WTC11 (cell line): ENCODE data around the gene STAT1. TPM values are rescaled to one million over a fixed set of nuclear protein-coding genes. Genes with fewer than 3 reads are reported as not detected.

Experiments used
- ATAC-seq: fragments of 200-7000 bp; cut with Tn5 transposase; 2 replicates; pipeline ENCODE4 v1.10.0; 2021; ENCODE audit warnings: mild to moderate bottlenecking, moderate library complexity
- CTCF ChIA-PET: fragments of 300-600 bp; sonication (Branson Sonifier 250); formaldehyde crosslinking; loops from one replicate; lab custom pipeline; 2021; ENCODE audit warnings: antibody characterized with exemption; lab: Charles Lee
- POLR2A ChIA-PET: fragments of 350-600 bp; sonication (Branson Sonifier 250); formaldehyde crosslinking; loops from one replicate; lab custom pipeline; 2021; ENCODE audit warnings: antibody characterized with exemption; lab: Charles Lee
- DNase-seq: peaks from one replicate; pipeline ENCODE4 v3.0.0; 2021; ENCODE audit warnings: low spot score
- H3K27ac Mint-ChIP-seq: 2 replicates; pipeline ENCODE4 v1.8.0; 2021; ENCODE audit warnings: mixed read lengths
- H3K27me3 Mint-ChIP-seq: 2 replicates; pipeline ENCODE4 v1.8.0; 2021; ENCODE audit warnings: low read depth, mild to moderate bottlenecking, moderate library complexity, mixed read lengths
- H3K36me3 Mint-ChIP-seq: 2 replicates; pipeline ENCODE4 v1.8.0; 2021; ENCODE audit warnings: mixed read lengths
- H3K4me1 Mint-ChIP-seq: 2 replicates; pipeline ENCODE4 v1.8.0; 2022; ENCODE audit warnings: mixed read lengths
- H3K4me3 Mint-ChIP-seq: 2 replicates; pipeline ENCODE4 v1.8.0; 2021; ENCODE audit warnings: mild to moderate bottlenecking, moderate library complexity, mixed read lengths
- H3K9me3 Mint-ChIP-seq: 2 replicates; pipeline ENCODE4 v1.8.0; 2021; ENCODE audit warnings: mixed read lengths
- CREM ChIP-seq: sonication (generic); formaldehyde crosslinking; IDR thresholded peaks from 2 replicates; pipeline ENCODE4 v1.8.1; 2022; ENCODE audit warnings: mild to moderate bottlenecking, missing genetic modification reagents, moderate library complexity
- ELF4 ChIP-seq: sonication (generic); formaldehyde crosslinking; IDR thresholded peaks from 2 replicates; pipeline ENCODE4 v1.8.1; 2022; ENCODE audit warnings: low read depth, mild to moderate bottlenecking, moderate library complexity, missing genetic modification reagents
- EMX1 ChIP-seq: fragments of 250-450 bp; sonication (Bioruptor Pico); IDR thresholded peaks from 2 replicates; pipeline ENCODE4 v1.8.0; 2021; ENCODE audit warnings: mild to moderate bottlenecking
- ETV6 ChIP-seq: sonication (generic); formaldehyde crosslinking; IDR thresholded peaks from 2 replicates; pipeline ENCODE4 v1.8.1; 2022; ENCODE audit warnings: mild to moderate bottlenecking, missing genetic modification reagents
- FOXP1 ChIP-seq: sonication (generic); formaldehyde crosslinking; IDR thresholded peaks from 2 replicates; pipeline ENCODE4 v1.8.0; 2022; ENCODE audit warnings: missing genetic modification reagents, mild to moderate bottlenecking, moderate library complexity, borderline replicate concordance
- JAZF1 ChIP-seq: fragments of 250-450 bp; sonication (Bioruptor Pico); IDR thresholded peaks from 2 replicates; pipeline ENCODE4 v1.9.0; 2021; ENCODE audit warnings: moderate library complexity, mild to moderate bottlenecking, inconsistent platforms
- JUN ChIP-seq: sonication (generic); formaldehyde crosslinking; IDR thresholded peaks from 2 replicates; pipeline ENCODE4 v1.8.0; 2023; ENCODE audit warnings: mild to moderate bottlenecking, missing genetic modification reagents
- RELA ChIP-seq: sonication (generic); formaldehyde crosslinking; IDR thresholded peaks from 2 replicates; pipeline ENCODE4 v1.8.1; 2022; ENCODE audit warnings: missing genetic modification reagents, mild to moderate bottlenecking, borderline replicate concordance
- TP53 ChIP-seq: sonication (generic); formaldehyde crosslinking; IDR thresholded peaks from 2 replicates; pipeline ENCODE4 v1.8.1; 2023; ENCODE audit warnings: mild to moderate bottlenecking, missing genetic modification reagents
- ZNF232 ChIP-seq: sonication (generic); formaldehyde crosslinking; IDR thresholded peaks from 2 replicates; pipeline ENCODE4 v1.8.0; 2022; ENCODE audit warnings: mild to moderate bottlenecking, missing genetic modification reagents
- total RNA-seq: library from RNA; stranded (reverse); gene quantifications from 3 replicates; pipeline ENCODE4 v1.2.3, GENCODE V29; 2021
- TF ChIP-seq, protein P1 (sequence below): fragments of 250-450 bp; sonication (Bioruptor Pico); IDR thresholded peaks from 2 replicates; pipeline ENCODE4 v1.9.0; 2021; ENCODE audit warnings: moderate library complexity, mild to moderate bottlenecking, inconsistent platforms, borderline replicate concordance
- TF ChIP-seq, protein P2 (sequence below): fragments of 250-450 bp; sonication (Bioruptor Pico); IDR thresholded peaks from 2 replicates; pipeline ENCODE4 v1.9.0; 2021; ENCODE audit warnings: mild to moderate bottlenecking, borderline replicate concordance
- TF ChIP-seq, protein P3 (sequence below): sonication (generic); formaldehyde crosslinking; IDR thresholded peaks from 2 replicates; pipeline ENCODE4 v1.8.0; 2023; ENCODE audit warnings: mild to moderate bottlenecking, missing genetic modification reagents
- TF ChIP-seq, protein P4 (sequence below): sonication (generic); formaldehyde crosslinking; IDR thresholded peaks from 2 replicates; pipeline ENCODE4 v1.8.1; 2022; ENCODE audit warnings: missing genetic modification reagents, borderline replicate concordance
- TF ChIP-seq, protein P5 (sequence below): sonication (generic); formaldehyde crosslinking; IDR thresholded peaks from 2 replicates; pipeline ENCODE4 v1.8.0; 2023; ENCODE audit warnings: missing genetic modification reagents
- TF ChIP-seq, protein P6 (sequence below): sonication (generic); formaldehyde crosslinking; IDR thresholded peaks from 2 replicates; pipeline ENCODE4 v1.8.1; 2023; ENCODE audit warnings: mild to moderate bottlenecking, missing genetic modification reagents
- TF ChIP-seq, protein P7 (sequence below): sonication (generic); formaldehyde crosslinking; IDR thresholded peaks from 2 replicates; pipeline ENCODE4 v1.8.0; 2022; ENCODE audit warnings: mild to moderate bottlenecking, missing genetic modification reagents
- TF ChIP-seq, protein P8 (sequence below): sonication (generic); formaldehyde crosslinking; IDR thresholded peaks from 2 replicates; pipeline ENCODE4 v1.8.1; 2023; ENCODE audit warnings: mild to moderate bottlenecking, moderate library complexity, missing genetic modification reagents
- TF ChIP-seq, protein P9 (sequence below): sonication (generic); formaldehyde crosslinking; IDR thresholded peaks from 2 replicates; pipeline ENCODE4 v1.8.1; 2023; ENCODE audit warnings: mild to moderate bottlenecking, missing genetic modification reagents

The STAT1 gene
- total RNA-seq, 1 experiment from 2014 or later, result 36.1 TPM

DNA sequence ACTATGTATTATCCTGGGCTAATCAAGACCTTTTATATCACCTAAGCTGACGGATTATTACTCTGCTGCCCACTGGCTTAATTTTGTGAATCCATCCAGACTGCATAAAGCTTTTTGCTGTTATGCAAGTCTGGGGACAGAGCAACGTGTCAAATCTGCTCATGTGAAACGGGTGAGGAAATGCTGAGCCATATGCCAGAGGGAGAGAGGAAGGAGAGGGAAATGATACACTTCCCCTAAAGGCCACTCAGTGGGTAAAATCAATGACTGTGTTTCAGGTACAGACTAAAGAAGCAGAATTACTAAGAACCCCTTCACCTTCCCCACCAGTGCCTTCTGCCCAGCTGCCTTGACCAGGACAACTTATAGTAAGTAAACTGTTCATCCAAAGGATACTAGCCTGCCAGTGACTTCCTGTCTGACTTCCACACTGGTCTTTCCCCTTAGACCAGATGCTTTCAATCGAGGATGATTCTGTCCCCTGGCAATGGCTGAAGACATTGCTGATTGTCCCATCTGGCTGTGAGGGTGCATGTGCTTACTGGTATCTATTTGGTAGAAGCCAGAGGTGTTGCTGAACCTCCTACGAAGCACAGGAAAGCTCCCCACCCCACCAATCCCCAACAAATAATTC lies 43.0 kb downstream of the STAT1 start:
- Mint-ChIP-seq H3K4me3 (no peak overlapping the region), H3K27ac (no peak overlapping the region), H3K4me1 (no peaks in the 10 kb centered on the region), H3K36me3 (peaks cover 60% of the 10 kb centered on the region), H3K27me3 (no peaks in the 10 kb centered on the region), H3K9me3 (no peaks in the 10 kb centered on the region)
- DNase-seq (no peak), ATAC-seq (no peak)
- ChIA-PET POLR2A (no interaction called here), CTCF (no interaction called here)
- TF ChIP-seq, protein P1, sequence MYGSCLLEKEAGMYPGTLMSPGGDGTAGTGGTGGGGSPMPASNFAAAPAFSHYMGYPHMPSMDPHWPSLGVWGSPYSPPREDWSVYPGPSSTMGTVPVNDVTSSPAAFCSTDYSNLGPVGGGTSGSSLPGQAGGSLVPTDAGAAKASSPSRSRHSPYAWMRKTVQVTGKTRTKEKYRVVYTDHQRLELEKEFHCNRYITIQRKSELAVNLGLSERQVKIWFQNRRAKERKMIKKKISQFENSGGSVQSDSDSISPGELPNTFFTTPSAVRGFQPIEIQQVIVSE (CRISPR knock-in tag), result no peak
- TF ChIP-seq, protein P2, sequence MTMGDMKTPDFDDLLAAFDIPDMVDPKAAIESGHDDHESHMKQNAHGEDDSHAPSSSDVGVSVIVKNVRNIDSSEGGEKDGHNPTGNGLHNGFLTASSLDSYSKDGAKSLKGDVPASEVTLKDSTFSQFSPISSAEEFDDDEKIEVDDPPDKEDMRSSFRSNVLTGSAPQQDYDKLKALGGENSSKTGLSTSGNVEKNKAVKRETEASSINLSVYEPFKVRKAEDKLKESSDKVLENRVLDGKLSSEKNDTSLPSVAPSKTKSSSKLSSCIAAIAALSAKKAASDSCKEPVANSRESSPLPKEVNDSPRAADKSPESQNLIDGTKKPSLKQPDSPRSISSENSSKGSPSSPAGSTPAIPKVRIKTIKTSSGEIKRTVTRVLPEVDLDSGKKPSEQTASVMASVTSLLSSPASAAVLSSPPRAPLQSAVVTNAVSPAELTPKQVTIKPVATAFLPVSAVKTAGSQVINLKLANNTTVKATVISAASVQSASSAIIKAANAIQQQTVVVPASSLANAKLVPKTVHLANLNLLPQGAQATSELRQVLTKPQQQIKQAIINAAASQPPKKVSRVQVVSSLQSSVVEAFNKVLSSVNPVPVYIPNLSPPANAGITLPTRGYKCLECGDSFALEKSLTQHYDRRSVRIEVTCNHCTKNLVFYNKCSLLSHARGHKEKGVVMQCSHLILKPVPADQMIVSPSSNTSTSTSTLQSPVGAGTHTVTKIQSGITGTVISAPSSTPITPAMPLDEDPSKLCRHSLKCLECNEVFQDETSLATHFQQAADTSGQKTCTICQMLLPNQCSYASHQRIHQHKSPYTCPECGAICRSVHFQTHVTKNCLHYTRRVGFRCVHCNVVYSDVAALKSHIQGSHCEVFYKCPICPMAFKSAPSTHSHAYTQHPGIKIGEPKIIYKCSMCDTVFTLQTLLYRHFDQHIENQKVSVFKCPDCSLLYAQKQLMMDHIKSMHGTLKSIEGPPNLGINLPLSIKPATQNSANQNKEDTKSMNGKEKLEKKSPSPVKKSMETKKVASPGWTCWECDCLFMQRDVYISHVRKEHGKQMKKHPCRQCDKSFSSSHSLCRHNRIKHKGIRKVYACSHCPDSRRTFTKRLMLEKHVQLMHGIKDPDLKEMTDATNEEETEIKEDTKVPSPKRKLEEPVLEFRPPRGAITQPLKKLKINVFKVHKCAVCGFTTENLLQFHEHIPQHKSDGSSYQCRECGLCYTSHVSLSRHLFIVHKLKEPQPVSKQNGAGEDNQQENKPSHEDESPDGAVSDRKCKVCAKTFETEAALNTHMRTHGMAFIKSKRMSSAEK (CRISPR knock-in tag), result no peak
- TF ChIP-seq ZNF232 (no peak), JUN (CRISPR knock-in tag) (no peak), ETV6 (CRISPR knock-in tag) (no peak), RELA (CRISPR knock-in tag) (no peak), EMX1 (no peak), JAZF1 (no peak), TP53 (CRISPR knock-in tag) (no peak), FOXP1 (no peak), ELF4 (CRISPR knock-in tag) (no peak), CREM (no peak)
- TF ChIP-seq, protein P3, sequence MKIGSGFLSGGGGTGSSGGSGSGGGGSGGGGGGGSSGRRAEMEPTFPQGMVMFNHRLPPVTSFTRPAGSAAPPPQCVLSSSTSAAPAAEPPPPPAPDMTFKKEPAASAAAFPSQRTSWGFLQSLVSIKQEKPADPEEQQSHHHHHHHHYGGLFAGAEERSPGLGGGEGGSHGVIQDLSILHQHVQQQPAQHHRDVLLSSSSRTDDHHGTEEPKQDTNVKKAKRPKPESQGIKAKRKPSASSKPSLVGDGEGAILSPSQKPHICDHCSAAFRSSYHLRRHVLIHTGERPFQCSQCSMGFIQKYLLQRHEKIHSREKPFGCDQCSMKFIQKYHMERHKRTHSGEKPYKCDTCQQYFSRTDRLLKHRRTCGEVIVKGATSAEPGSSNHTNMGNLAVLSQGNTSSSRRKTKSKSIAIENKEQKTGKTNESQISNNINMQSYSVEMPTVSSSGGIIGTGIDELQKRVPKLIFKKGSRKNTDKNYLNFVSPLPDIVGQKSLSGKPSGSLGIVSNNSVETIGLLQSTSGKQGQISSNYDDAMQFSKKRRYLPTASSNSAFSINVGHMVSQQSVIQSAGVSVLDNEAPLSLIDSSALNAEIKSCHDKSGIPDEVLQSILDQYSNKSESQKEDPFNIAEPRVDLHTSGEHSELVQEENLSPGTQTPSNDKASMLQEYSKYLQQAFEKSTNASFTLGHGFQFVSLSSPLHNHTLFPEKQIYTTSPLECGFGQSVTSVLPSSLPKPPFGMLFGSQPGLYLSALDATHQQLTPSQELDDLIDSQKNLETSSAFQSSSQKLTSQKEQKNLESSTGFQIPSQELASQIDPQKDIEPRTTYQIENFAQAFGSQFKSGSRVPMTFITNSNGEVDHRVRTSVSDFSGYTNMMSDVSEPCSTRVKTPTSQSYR (CRISPR knock-in tag), result no peak
- TF ChIP-seq, protein P4, sequence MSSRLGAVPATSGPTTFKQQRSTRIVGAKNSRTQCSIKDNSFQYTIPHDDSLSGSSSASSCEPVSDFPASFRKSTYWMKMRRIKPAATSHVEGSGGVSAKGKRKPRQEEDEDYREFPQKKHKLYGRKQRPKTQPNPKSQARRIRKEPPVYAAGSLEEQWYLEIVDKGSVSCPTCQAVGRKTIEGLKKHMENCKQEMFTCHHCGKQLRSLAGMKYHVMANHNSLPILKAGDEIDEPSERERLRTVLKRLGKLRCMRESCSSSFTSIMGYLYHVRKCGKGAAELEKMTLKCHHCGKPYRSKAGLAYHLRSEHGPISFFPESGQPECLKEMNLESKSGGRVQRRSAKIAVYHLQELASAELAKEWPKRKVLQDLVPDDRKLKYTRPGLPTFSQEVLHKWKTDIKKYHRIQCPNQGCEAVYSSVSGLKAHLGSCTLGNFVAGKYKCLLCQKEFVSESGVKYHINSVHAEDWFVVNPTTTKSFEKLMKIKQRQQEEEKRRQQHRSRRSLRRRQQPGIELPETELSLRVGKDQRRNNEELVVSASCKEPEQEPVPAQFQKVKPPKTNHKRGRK (CRISPR knock-in tag), result no peak
- TF ChIP-seq, protein P5, sequence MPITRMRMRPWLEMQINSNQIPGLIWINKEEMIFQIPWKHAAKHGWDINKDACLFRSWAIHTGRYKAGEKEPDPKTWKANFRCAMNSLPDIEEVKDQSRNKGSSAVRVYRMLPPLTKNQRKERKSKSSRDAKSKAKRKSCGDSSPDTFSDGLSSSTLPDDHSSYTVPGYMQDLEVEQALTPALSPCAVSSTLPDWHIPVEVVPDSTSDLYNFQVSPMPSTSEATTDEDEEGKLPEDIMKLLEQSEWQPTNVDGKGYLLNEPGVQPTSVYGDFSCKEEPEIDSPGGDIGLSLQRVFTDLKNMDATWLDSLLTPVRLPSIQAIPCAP (CRISPR knock-in tag), result no peak
- TF ChIP-seq, protein P6, sequence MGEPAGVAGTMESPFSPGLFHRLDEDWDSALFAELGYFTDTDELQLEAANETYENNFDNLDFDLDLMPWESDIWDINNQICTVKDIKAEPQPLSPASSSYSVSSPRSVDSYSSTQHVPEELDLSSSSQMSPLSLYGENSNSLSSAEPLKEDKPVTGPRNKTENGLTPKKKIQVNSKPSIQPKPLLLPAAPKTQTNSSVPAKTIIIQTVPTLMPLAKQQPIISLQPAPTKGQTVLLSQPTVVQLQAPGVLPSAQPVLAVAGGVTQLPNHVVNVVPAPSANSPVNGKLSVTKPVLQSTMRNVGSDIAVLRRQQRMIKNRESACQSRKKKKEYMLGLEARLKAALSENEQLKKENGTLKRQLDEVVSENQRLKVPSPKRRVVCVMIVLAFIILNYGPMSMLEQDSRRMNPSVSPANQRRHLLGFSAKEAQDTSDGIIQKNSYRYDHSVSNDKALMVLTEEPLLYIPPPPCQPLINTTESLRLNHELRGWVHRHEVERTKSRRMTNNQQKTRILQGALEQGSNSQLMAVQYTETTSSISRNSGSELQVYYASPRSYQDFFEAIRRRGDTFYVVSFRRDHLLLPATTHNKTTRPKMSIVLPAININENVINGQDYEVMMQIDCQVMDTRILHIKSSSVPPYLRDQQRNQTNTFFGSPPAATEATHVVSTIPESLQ (CRISPR knock-in tag), result no peak
- TF ChIP-seq, protein P7, sequence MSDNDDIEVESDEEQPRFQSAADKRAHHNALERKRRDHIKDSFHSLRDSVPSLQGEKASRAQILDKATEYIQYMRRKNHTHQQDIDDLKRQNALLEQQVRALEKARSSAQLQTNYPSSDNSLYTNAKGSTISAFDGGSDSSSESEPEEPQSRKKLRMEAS (CRISPR knock-in tag), result no peak
- TF ChIP-seq, protein P8, sequence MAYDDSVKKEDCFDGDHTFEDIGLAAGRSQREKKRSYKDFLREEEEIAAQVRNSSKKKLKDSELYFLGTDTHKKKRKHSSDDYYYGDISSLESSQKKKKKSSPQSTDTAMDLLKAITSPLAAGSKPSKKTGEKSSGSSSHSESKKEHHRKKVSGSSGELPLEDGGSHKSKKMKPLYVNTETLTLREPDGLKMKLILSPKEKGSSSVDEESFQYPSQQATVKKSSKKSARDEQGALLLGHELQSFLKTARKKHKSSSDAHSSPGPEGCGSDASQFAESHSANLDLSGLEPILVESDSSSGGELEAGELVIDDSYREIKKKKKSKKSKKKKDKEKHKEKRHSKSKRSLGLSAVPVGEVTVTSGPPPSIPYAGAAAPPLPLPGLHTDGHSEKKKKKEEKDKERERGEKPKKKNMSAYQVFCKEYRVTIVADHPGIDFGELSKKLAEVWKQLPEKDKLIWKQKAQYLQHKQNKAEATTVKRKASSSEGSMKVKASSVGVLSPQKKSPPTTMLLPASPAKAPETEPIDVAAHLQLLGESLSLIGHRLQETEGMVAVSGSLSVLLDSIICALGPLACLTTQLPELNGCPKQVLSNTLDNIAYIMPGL (CRISPR knock-in tag), result no peak
- TF ChIP-seq, protein P9, sequence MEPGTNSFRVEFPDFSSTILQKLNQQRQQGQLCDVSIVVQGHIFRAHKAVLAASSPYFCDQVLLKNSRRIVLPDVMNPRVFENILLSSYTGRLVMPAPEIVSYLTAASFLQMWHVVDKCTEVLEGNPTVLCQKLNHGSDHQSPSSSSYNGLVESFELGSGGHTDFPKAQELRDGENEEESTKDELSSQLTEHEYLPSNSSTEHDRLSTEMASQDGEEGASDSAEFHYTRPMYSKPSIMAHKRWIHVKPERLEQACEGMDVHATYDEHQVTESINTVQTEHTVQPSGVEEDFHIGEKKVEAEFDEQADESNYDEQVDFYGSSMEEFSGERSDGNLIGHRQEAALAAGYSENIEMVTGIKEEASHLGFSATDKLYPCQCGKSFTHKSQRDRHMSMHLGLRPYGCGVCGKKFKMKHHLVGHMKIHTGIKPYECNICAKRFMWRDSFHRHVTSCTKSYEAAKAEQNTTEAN (CRISPR knock-in tag), result no peak
